Skeletal muscle satellite cell (primary cell): ENCODE results near the gene VPS25.

Experiments used
- H3K27me3 ChIP-seq: 2 replicates; pipeline ENCODE4 v1.7.0; 2013; ENCODE audit warnings: low read length; ENCODE audit not compliant: control insufficient read depth, insufficient read depth
- H3K36me3 ChIP-seq: 2 replicates; pipeline ENCODE4 v1.7.0; 2013; ENCODE audit warnings: mild to moderate bottlenecking, control low read depth, low read length; ENCODE audit not compliant: insufficient read depth
- H3K4me1 ChIP-seq: 2 replicates; pipeline ENCODE4 v1.7.0; 2013; ENCODE audit warnings: low read length; ENCODE audit not compliant: control insufficient read depth, insufficient read depth
- H3K4me2 ChIP-seq: 2 replicates; pipeline ENCODE4 v1.7.0; 2013; ENCODE audit warnings: mild to moderate bottlenecking, low read length
- H3K4me3 ChIP-seq: 2 replicates; pipeline ENCODE4 v1.7.0; 2013; ENCODE audit warnings: low read length
- H3K9ac ChIP-seq: 2 replicates; pipeline ENCODE4 v1.7.0; 2013; ENCODE audit warnings: mild to moderate bottlenecking, low read depth, low read length, moderate library complexity
- H3K9me3 ChIP-seq: replicated peaks from 2 replicates; pipeline ENCODE4 v1.7.0; 2013; ENCODE audit warnings: mild to moderate bottlenecking, control low read depth, low read length

The VPS25 gene

GRCh38 chr17:42783791-42784138, 10.5 kb downstream of the VPS25 start:
- Histone ChIP-seq H3K4me1 (peaks cover 50% of the 10 kb centered on the region), H3K4me3 (peak overlapping the region; percentile 49), H3K9ac (no peak overlapping the region), H3K27me3 (peaks cover 48% of the 10 kb centered on the region), H3K9me3 (no peaks in the 10 kb centered on the region), H3K4me2 (peak overlapping the region; percentile 93), H3K36me3 (peaks cover 23% of the 10 kb centered on the region)

GRCh38 chr17:42784409-42784808, 11.2 kb downstream of the VPS25 start:
- Histone ChIP-seq H3K9me3 (no peaks in the 10 kb centered on the region), H3K4me2 (peak overlapping the region; percentile 93), H3K27me3 (peaks cover 48% of the 10 kb centered on the region), H3K36me3 (peaks cover 18% of the 10 kb centered on the region), H3K4me3 (no peak overlapping the region), H3K4me1 (peaks cover 50% of the 10 kb centered on the region), H3K9ac (no peak overlapping the region)

- no peaks in the 10 kb centered on the region for H3K9me3 ChIP-seq
- peak overlapping the region; percentile 93 for H3K4me2 ChIP-seq
- no peak overlapping the region for H3K9ac ChIP-seq
- peaks cover 17% of the 10 kb centered on the region for H3K36me3 ChIP-seq
- H3K4me1 ChIP-seq, result peaks cover 45% of the 10 kb centered on the region
- H3K4me3 ChIP-seq, result no peak overlapping the region
- peaks cover 48% of the 10 kb centered on the region for H3K27me3 ChIP-seq
These were observed 11.8 kb downstream of the VPS25 start for GRCh38 chr17:42784811-42785592.

- Histone ChIP-seq H3K36me3 (peaks cover 17% of the 10 kb centered on the region), H3K9ac (no peak overlapping the region), H3K9me3 (no peaks in the 10 kb centered on the region), H3K4me1 (peaks cover 30% of the 10 kb centered on the region), H3K27me3 (peaks cover 34% of the 10 kb centered on the region), H3K4me2 (no peak overlapping the region), H3K4me3 (no peak overlapping the region)
These were observed 14.0 kb downstream of the VPS25 start for GRCh38 chr17:42787266-42787665.

- no peaks in the 10 kb centered on the region for H3K9me3 ChIP-seq
- no peaks in the 10 kb centered on the region for H3K27me3 ChIP-seq
- no peaks in the 10 kb centered on the region for H3K4me1 ChIP-seq
- peaks cover 14% of the 10 kb centered on the region for H3K36me3 ChIP-seq
- H3K9ac ChIP-seq, result no peak overlapping the region
- H3K4me2 ChIP-seq, result no peak overlapping the region
- no peak overlapping the region for H3K4me3 ChIP-seq
These were observed 18.7 kb downstream of the VPS25 start for GRCh38 chr17:42791948-42792347.

GRCh38 chr17:42792545-42792944, 19.3 kb downstream of the VPS25 start:
- Histone ChIP-seq H3K9ac (no peak overlapping the region), H3K27me3 (no peaks in the 10 kb centered on the region)

GRCh38 chr17:42795061-42795460, 21.8 kb downstream of the VPS25 start:
- no peak overlapping the region for H3K4me3 ChIP-seq
- H3K4me1 ChIP-seq, result peaks cover 12% of the 10 kb centered on the region
- H3K9me3 ChIP-seq, result no peaks in the 10 kb centered on the region
- H3K36me3 ChIP-seq, result peaks cover 6% of the 10 kb centered on the region
- no peaks in the 10 kb centered on the region for H3K27me3 ChIP-seq
- H3K4me2 ChIP-seq, result no peak overlapping the region
- no peak overlapping the region for H3K9ac ChIP-seq

More at GRCh38 chr17:42792545-42792944, 19.3 kb downstream of the VPS25 start:
- Histone ChIP-seq H3K4me3 (no peak overlapping the region), H3K9me3 (no peaks in the 10 kb centered on the region), H3K4me1 (peaks cover 4% of the 10 kb centered on the region), H3K36me3 (peaks cover 14% of the 10 kb centered on the region), H3K4me2 (no peak overlapping the region)

- H3K4me1 ChIP-seq, result peaks cover 12% of the 10 kb centered on the region
- H3K36me3 ChIP-seq, result peaks cover 6% of the 10 kb centered on the region
- no peak overlapping the region for H3K9ac ChIP-seq
- H3K4me2 ChIP-seq, result no peak overlapping the region
- H3K27me3 ChIP-seq, result no peaks in the 10 kb centered on the region
- H3K9me3 ChIP-seq, result no peaks in the 10 kb centered on the region
- no peak overlapping the region for H3K4me3 ChIP-seq
These were observed 22.2 kb downstream of the VPS25 start for GRCh38 chr17:42795465-42795864.

- H3K9me3 ChIP-seq, result no peaks in the 10 kb centered on the region
- no peak overlapping the region for H3K4me3 ChIP-seq
- no peak overlapping the region for H3K9ac ChIP-seq
These were observed 23.0 kb downstream of the VPS25 start for GRCh38 chr17:42796066-42796758.

GRCh38 chr17:42797067-42798007, 24.1 kb downstream of the VPS25 start:
- Histone ChIP-seq H3K9me3 (no peaks in the 10 kb centered on the region), H3K4me1 (peaks cover 12% of the 10 kb centered on the region), H3K4me2 (peak overlapping the region; percentile 82), H3K9ac (peak overlapping the region; percentile 89), H3K4me3 (peak overlapping the region; percentile 93), H3K27me3 (no peaks in the 10 kb centered on the region), H3K36me3 (peaks cover 6% of the 10 kb centered on the region)

More at GRCh38 chr17:42796066-42796758, 23.0 kb downstream of the VPS25 start:
- Histone ChIP-seq H3K4me2 (no peak overlapping the region), H3K36me3 (peaks cover 6% of the 10 kb centered on the region), H3K27me3 (no peaks in the 10 kb centered on the region), H3K4me1 (peaks cover 12% of the 10 kb centered on the region)

GRCh38 chr17:42798011-42798382, 24.7 kb downstream of the VPS25 start:
- Histone ChIP-seq H3K27me3 (no peaks in the 10 kb centered on the region), H3K4me3 (peak overlapping the region; percentile 93), H3K36me3 (peaks cover 6% of the 10 kb centered on the region), H3K9ac (peak overlapping the region; percentile 89), H3K4me1 (peaks cover 13% of the 10 kb centered on the region), H3K4me2 (peak overlapping the region; percentile 82), H3K9me3 (no peaks in the 10 kb centered on the region)
